22Rv1 (cell line): ENCODE results near the gene GBP1.

Experiments
- CTCF ChIP-seq: fragments of 450-650 bp; IDR thresholded peaks from 2 replicates; pipeline ENCODE4 v1.5.1; 2017; ENCODE audit warnings: mild to moderate bottlenecking
- ZFX ChIP-seq: fragments of 450-650 bp; IDR thresholded peaks from 2 replicates; pipeline ENCODE4 v1.6.1; 2017; ENCODE audit warnings: antibody characterized with exemption, borderline replicate concordance

- no peak for TF ChIP-seq CTCF
- TF ChIP-seq ZFX, result no peak
These were observed 1.9 kb downstream of the GBP1 start for GRCh38 chr1:89063094-89063493.
